ENCODE data around the gene PCBP3. TPM values are rescaled to one million over a fixed set of nuclear protein-coding genes. Genes with fewer than 3 reads are reported as not detected.

Gene PCBP3
- total and polyA plus RNA-seq, 2 of the 8 experiments (the other 6 are each of a cell fraction or from before 2014, with no cell fraction given) = 3.5 to 6.3 TPM

- TF ChIP-seq CTCF (IDR thresholded peaks at IDR 0.05; ENCODE audit: control extremely low read depth in 1 of 3, insufficient read depth in 1 of 3, low read depth in 1 of 3, low read length in 3 of 3) = no peak
- no peak for TF ChIP-seq ATF3 (IDR thresholded peaks at IDR 0.05; ENCODE audit: insufficient read depth, low read depth, low read length)
- TF ChIP-seq SIRT6 (IDR thresholded peaks at IDR 0.05; ENCODE audit: low read length) = no peak
- no peak for TF ChIP-seq EP300 (IDR thresholded peaks at IDR 0.05; ENCODE audit: borderline replicate concordance in 1 of 2, low read depth in 2 of 2, low read length in 2 of 2)
- no peak for TF ChIP-seq BACH1 (IDR thresholded peaks at IDR 0.05; ENCODE audit: low read length)
- TF ChIP-seq USF2 (IDR thresholded peaks at IDR 0.05; ENCODE audit: low read length) = no peak
- TF ChIP-seq ATF2 (IDR thresholded peaks at IDR 0.05; ENCODE audit: low read length) = no peak
Measured at GRCh38 chr21:45940621-45941337, 297.3 kb downstream of the PCBP3 start (continued).
